Measurements from ENCODE around the gene ANKRD13C.

ANKRD13C gene

GRCh38 chr1:70315782-70316181 is 38.7 kb downstream of the ANKRD13C start:
- no peak overlapping the region for H3K27ac ChIP-seq
- TF ChIP-seq ZFX (IDR thresholded peaks at IDR 0.05) (no peak), CTCF (conservative IDR thresholded peaks at IDR 0.05) (no peak)

GRCh38 chr1:70314706-70315304 is 39.7 kb downstream of the ANKRD13C start:
- peak; percentile 16 for TF ChIP-seq CTCF (conservative IDR thresholded peaks at IDR 0.05)
- TF ChIP-seq ZFX (IDR thresholded peaks at IDR 0.05), result no peak
- no peak overlapping the region for H3K27ac ChIP-seq

DNA sequence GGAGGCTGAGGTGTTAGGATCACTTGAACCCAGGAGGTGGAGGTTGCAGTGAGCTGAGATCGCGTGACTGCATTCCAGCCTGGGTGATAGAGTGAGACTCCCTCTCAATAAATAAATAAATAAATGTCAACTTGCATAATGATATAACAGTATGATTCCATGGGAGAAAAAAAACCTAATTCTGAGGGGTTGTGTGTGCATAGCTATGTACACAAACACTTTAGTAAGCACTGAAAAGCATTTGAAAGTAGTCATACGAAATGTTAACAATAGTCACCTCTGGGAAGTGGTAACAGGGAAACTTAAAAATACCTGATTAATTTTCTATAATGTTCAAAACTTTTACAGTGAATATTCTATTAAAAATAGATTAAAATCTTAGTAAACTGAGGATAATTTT is 43.2 kb downstream of the ANKRD13C start:
- TF ChIP-seq CTCF (conservative IDR thresholded peaks at IDR 0.05) (no peak), ZFX (IDR thresholded peaks at IDR 0.05) (no peak)
- H3K27ac ChIP-seq, result no peak overlapping the region

DNA sequence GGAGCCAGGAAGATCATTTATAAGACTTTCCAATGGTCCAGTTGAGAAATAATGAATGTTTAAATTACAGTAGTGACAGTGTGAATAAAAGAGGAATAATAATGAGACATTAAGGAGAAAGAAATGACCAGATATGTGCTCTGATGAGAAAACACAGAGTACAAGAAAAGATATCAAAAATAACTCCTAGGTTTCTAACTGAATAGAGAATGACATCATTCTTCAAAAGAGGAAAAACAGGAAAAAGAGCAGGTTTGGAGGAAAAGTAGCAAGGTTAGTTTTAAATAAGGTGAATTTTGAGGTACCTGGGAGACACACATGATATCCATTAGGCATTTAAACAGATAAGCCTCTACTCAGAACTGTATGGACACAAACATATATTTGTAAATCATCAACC is 55.0 kb downstream of the ANKRD13C start:
- no peak overlapping the region for H3K27ac ChIP-seq
- TF ChIP-seq CTCF (conservative IDR thresholded peaks at IDR 0.05), result no peak
- TF ChIP-seq ZFX (IDR thresholded peaks at IDR 0.05), result no peak

GRCh38 chr1:70295749-70296148 is 58.8 kb downstream of the ANKRD13C start:
- TF ChIP-seq CTCF (conservative IDR thresholded peaks at IDR 0.05), result no peak
- TF ChIP-seq ZFX (IDR thresholded peaks at IDR 0.05), result no peak
- no peak overlapping the region for H3K27ac ChIP-seq

DNA sequence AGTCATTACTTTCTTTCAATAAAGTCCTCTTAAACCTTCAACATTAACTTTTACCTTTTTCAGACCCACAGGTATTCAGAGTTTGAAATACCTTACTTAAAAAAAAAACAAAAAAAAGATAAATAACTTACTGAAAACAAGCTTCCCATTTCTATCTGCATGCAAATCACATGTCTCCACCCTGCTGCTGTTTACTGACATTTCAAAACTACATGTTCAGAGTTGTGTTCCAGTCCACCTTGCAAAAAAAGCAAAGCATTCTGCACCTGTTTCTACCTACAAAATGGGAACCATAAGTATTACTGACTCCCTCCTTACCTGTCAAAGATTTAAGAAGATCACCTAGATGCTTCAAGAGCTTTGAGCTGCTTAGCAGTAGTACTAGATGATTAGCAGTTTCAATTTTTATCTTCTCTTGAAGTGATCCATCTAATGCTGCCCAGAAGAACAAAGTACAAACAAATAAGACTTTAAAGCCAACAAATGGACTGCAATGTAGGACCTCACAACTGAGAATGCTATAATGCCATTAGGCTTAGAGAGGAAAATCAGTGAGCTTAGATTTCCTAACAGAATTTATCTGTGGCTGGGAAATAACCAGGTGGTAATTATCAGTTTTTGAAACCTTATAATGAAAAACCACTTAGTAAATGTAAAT is 61.2 kb downstream of the ANKRD13C start:
- TF ChIP-seq CTCF (conservative IDR thresholded peaks at IDR 0.05) (no peak), ZFX (IDR thresholded peaks at IDR 0.05) (no peak)
- H3K27ac ChIP-seq, result no peak overlapping the region

DNA sequence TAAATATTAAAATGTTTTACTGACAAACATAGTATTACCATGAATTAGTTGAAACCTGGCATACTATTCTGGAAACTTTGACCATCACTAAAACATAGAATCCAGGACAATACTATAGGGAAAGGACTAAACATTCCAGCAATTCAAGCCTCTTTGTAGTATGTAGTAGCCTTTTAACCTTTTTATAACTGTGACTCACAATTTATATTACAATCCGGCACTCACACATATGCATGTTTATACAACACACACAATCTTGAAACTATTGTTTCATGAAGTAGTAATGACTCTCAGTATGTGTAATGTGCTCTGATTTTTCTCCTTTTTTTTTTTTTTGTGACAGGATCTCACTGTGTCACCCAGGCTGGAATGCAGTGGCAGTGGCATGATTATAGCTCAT is 64.3 kb downstream of the ANKRD13C start:
- TF ChIP-seq ZFX (IDR thresholded peaks at IDR 0.05) (no peak), CTCF (conservative IDR thresholded peaks at IDR 0.05) (no peak)
- no peak overlapping the region for H3K27ac ChIP-seq

Data from C4-2B (cell line).